ENCODE data around the gene OTOGL.

- no peak for TF ChIP-seq CTCF (conservative IDR thresholded peaks at IDR 0.05; ENCODE audit: low read length)
- no peak for TF ChIP-seq EZH2phosphoT487 (IDR thresholded peaks at IDR 0.05; ENCODE audit: borderline replicate concordance, low read depth, low read length)
Measured at GRCh38 chr12:80187660-80188090, 88.3 kb downstream of the OTOGL start.
